C4-2B (cell line): ENCODE measurements around the gene GRID1.

Source experiments
- H3K27ac ChIP-seq: fragments of 450-650 bp; 2 replicates; pipeline ENCODE4 v1.5.1; 2017
- CTCF ChIP-seq: fragments of 450-650 bp; conservative IDR thresholded peaks from 2 replicates; pipeline ENCODE4 v1.5.1; 2017; ENCODE audit warnings: mild to moderate bottlenecking
- ZFX ChIP-seq: fragments of 450-650 bp; IDR thresholded peaks from 2 replicates; pipeline ENCODE4 v1.6.1; 2017

The GRID1 gene

GRCh38 chr10:86073199-86073977 is 293.2 kb downstream of the GRID1 start:
- TF ChIP-seq CTCF (no peak), ZFX (no peak)

GRCh38 chr10:86072413-86072812 is 294.2 kb downstream of the GRID1 start:
- TF ChIP-seq CTCF (no peak), ZFX (no peak)

More at GRCh38 chr10:86073199-86073977, 293.2 kb downstream of the GRID1 start:
- H3K27ac ChIP-seq: no peak overlapping the region

GRCh38 chr10:86071758-86072157 is 294.8 kb downstream of the GRID1 start:
- TF ChIP-seq ZFX (no peak), CTCF (no peak)
- no peak overlapping the region for H3K27ac ChIP-seq

More at GRCh38 chr10:86072413-86072812, 294.2 kb downstream of the GRID1 start:
- H3K27ac ChIP-seq: no peak overlapping the region

- H3K27ac ChIP-seq: no peak overlapping the region
- no peak for TF ChIP-seq ZFX
- no peak for TF ChIP-seq CTCF
Observed at GRCh38 chr10:86071145-86071544, 295.4 kb downstream of the GRID1 start.

- no peak overlapping the region for H3K27ac ChIP-seq
- TF ChIP-seq CTCF: no peak
- no peak for TF ChIP-seq ZFX
Observed at GRCh38 chr10:86070278-86070677, 296.3 kb downstream of the GRID1 start.

- H3K27ac ChIP-seq: no peak overlapping the region
- no peak for TF ChIP-seq CTCF
- TF ChIP-seq ZFX: no peak
Observed at GRCh38 chr10:86068231-86069054, 298.2 kb downstream of the GRID1 start.

- H3K27ac ChIP-seq: no peak overlapping the region
- TF ChIP-seq CTCF (no peak), ZFX (no peak)
Observed at GRCh38 chr10:86067436-86068050, 299.1 kb downstream of the GRID1 start.
